HepG2 (cell line): ENCODE measurements around the gene FSTL1. TPM values are rescaled to one million over a fixed set of nuclear protein-coding genes. Genes with fewer than 3 reads are reported as not detected.

ENCODE experiments used
- CAMTA2 ChIP-seq: sonication (generic); formaldehyde crosslinking; IDR thresholded peaks from 2 replicates; pipeline ENCODE4 v1.4.0; 2020; ENCODE audit warnings: mild to moderate bottlenecking, missing genetic modification reagents, borderline replicate concordance
- GATAD2A ChIP-seq: IDR thresholded peaks from 2 replicates; pipeline ENCODE4 v1.6.1; 2016
- MAFK ChIP-seq, 2 experiments: IDR thresholded peaks in 1 of 2; conservative IDR thresholded peaks in 1 of 2; 2 replicates each; pipeline ENCODE4 v1.6.1; 2011; ENCODE audit warnings: improper control_type of control experiment in 2 of 2, low read length in 2 of 2
- NCOA2 ChIP-seq: sonication (generic); formaldehyde crosslinking; IDR thresholded peaks from 2 replicates; pipeline ENCODE4 v1.8.0; 2022; ENCODE audit warnings: inconsistent platforms
- SOX6 ChIP-seq, 2 experiments: fragments of 450-650 bp in 1 of 2; sonication (generic) in 1 of 2; formaldehyde crosslinking in 1 of 2; IDR thresholded peaks; 2 replicates each; pipeline versions ENCODE4 v1.4.0 to v1.6.1; 2017 to 2020; ENCODE audit warnings: antibody characterized with exemption in 1 of 2, mild to moderate bottlenecking in 1 of 2, missing genetic modification reagents in 1 of 2
- SRY ChIP-seq: sonication (generic); formaldehyde crosslinking; IDR thresholded peaks from 2 replicates; pipeline ENCODE4 v1.8.0; 2022; ENCODE audit warnings: mild to moderate bottlenecking, missing genetic modification reagents
- ZNF441 ChIP-seq: sonication (generic); formaldehyde crosslinking; IDR thresholded peaks from 2 replicates; pipeline ENCODE4 v1.7.0; 2021; ENCODE audit warnings: missing genetic modification reagents, borderline replicate concordance
- ZNF468 ChIP-seq: sonication (generic); formaldehyde crosslinking; IDR thresholded peaks from 2 replicates; pipeline ENCODE4 v1.8.0; 2022; ENCODE audit warnings: mild to moderate bottlenecking, moderate library complexity, missing genetic modification reagents
- ZNF510 ChIP-seq: sonication (generic); formaldehyde crosslinking; IDR thresholded peaks from 2 replicates; pipeline ENCODE4 v1.4.0; 2020; ENCODE audit warnings: low read depth, mild to moderate bottlenecking, missing genetic modification reagents
- ZNF550 ChIP-seq: sonication (generic); formaldehyde crosslinking; IDR thresholded peaks from 2 replicates; pipeline ENCODE4 v1.4.0; 2020; ENCODE audit warnings: mild to moderate bottlenecking, missing genetic modification reagents, borderline replicate concordance
- ZNF552 ChIP-seq: sonication (generic); formaldehyde crosslinking; IDR thresholded peaks from 2 replicates; pipeline ENCODE4 v1.9.0; 2022; ENCODE audit warnings: missing genetic modification reagents, mild to moderate bottlenecking, borderline replicate concordance
- ZNF703 ChIP-seq: sonication (generic); formaldehyde crosslinking; IDR thresholded peaks from 2 replicates; pipeline ENCODE4 v1.5.1; 2020; ENCODE audit warnings: missing genetic modification reagents, mild to moderate bottlenecking, moderate library complexity, borderline replicate concordance
- ZNF720 ChIP-seq: sonication (generic); formaldehyde crosslinking; IDR thresholded peaks from 2 replicates; pipeline ENCODE4 v1.4.0; 2020; ENCODE audit warnings: missing genetic modification reagents
- polyA plus RNA-seq, 8 experiments: library from polyadenylated mRNA; depleted of rRNA in 3 of 8; stranded (reverse) in 7 of 8; unstranded in 1 of 8; fragments of >200 nt; fragmentation: Illumina TruSeq in 4 of 8; extraction: Trizol in 4 of 8; gene quantifications; 2 replicates each; pipeline versions ENCODE4 v1.2.1 to v1.2.3, GENCODE V29; 2011 to 2016; ENCODE audit warnings: low read depth in 4 of 8, missing spikeins in 1 of 8, mixed read lengths in 1 of 8; ENCODE audit not compliant: insufficient read depth in 1 of 8
- total RNA-seq, 5 experiments: library from RNA; depleted of rRNA; stranded (reverse); fragments of >200 nt; fragmentation: Illumina TruSeq; extraction: Trizol; gene quantifications; 2 replicates each; pipeline ENCODE4 v1.2.3, GENCODE V29; 2016; ENCODE audit warnings: low read depth in 1 of 5
- TF ChIP-seq, protein P1 (sequence below): sonication (generic); formaldehyde crosslinking; IDR thresholded peaks from 2 replicates; pipeline ENCODE4 v1.4.0; 2020; ENCODE audit warnings: missing genetic modification reagents
- TF ChIP-seq, protein P2 (sequence below): sonication (generic); formaldehyde crosslinking; IDR thresholded peaks from 2 replicates; pipeline ENCODE4 v1.5.0; 2020; ENCODE audit warnings: mild to moderate bottlenecking, missing genetic modification reagents, borderline replicate concordance
- TF ChIP-seq, protein P3 (sequence below): sonication (generic); formaldehyde crosslinking; IDR thresholded peaks from 2 replicates; pipeline ENCODE4 v1.5.0; 2020; ENCODE audit warnings: missing genetic modification reagents
- TF ChIP-seq, protein P4 (sequence below): IDR thresholded peaks from 2 replicates; pipeline ENCODE4 v1.6.1; 2012; ENCODE audit warnings: low read depth, low read length, improper control_type of control experiment

FSTL1 gene
- total and polyA plus RNA-seq, 2 of the 13 experiments (the other 11 are each of a cell fraction or from before 2014, with no cell fraction given), result 0.07 to 0.29 TPM

DNA sequence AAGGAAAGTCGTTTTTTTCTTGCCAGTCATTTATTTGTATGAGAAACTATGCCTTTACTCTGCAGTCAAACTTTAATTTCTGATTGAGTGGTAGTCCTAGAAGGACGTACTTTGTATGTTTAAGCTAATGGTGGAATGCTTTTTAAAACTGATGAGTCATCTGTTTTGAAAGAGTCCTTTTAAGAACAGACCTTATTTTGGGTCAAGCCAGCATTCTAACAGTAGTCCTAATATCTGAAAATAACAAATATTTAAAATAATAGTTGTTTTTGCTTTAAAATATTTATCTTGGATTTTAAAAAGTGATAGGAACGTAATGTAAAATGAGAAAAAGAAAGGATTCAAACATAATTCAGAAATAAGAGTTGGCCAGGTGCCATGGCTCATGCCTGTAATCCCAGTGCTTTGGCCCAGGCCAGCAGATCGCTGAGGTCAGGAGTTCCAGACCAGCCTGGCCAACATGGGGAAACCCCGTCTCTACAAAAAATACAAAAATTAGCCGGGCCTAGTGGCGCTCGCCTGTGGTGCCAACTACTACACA lies 100.3 kb downstream of the FSTL1 start (continued):
- TF ChIP-seq ZNF552 (CRISPR knock-in tag) (no peak), SRY (CRISPR knock-in tag) (no peak), NCOA2 (CRISPR knock-in tag) (no peak), CAMTA2 (CRISPR knock-in tag) (no peak), ZNF468 (CRISPR knock-in tag) (no peak), ZNF510 (CRISPR knock-in tag) (no peak), SOX6 (IDR thresholded peaks at IDR 0.05) (no peak), SOX6 (CRISPR knock-in tag; IDR thresholded peaks at IDR 0.05) (no peak), ZNF720 (CRISPR knock-in tag) (no peak), ZNF703 (CRISPR knock-in tag) (no peak), GATAD2A (CRISPR knock-in tag) (0 out of 2 replicates have a peak, but pooled peaks have one; percentile 20), ZNF550 (CRISPR knock-in tag) (no peak), MAFK (conservative IDR thresholded peaks at IDR 0.05 in 1 of 2, IDR thresholded peaks at IDR 0.05 in 1 of 2; ENCODE audit: low read length in 2 of 2) (peak; percentile 100), ZNF441 (CRISPR knock-in tag) (no peak)
- TF ChIP-seq, protein P1, sequence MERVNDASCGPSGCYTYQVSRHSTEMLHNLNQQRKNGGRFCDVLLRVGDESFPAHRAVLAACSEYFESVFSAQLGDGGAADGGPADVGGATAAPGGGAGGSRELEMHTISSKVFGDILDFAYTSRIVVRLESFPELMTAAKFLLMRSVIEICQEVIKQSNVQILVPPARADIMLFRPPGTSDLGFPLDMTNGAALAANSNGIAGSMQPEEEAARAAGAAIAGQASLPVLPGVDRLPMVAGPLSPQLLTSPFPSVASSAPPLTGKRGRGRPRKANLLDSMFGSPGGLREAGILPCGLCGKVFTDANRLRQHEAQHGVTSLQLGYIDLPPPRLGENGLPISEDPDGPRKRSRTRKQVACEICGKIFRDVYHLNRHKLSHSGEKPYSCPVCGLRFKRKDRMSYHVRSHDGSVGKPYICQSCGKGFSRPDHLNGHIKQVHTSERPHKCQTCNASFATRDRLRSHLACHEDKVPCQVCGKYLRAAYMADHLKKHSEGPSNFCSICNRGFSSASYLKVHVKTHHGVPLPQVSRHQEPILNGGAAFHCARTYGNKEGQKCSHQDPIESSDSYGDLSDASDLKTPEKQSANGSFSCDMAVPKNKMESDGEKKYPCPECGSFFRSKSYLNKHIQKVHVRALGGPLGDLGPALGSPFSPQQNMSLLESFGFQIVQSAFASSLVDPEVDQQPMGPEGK (CRISPR knock-in tag), result no peak
- TF ChIP-seq, protein P2, sequence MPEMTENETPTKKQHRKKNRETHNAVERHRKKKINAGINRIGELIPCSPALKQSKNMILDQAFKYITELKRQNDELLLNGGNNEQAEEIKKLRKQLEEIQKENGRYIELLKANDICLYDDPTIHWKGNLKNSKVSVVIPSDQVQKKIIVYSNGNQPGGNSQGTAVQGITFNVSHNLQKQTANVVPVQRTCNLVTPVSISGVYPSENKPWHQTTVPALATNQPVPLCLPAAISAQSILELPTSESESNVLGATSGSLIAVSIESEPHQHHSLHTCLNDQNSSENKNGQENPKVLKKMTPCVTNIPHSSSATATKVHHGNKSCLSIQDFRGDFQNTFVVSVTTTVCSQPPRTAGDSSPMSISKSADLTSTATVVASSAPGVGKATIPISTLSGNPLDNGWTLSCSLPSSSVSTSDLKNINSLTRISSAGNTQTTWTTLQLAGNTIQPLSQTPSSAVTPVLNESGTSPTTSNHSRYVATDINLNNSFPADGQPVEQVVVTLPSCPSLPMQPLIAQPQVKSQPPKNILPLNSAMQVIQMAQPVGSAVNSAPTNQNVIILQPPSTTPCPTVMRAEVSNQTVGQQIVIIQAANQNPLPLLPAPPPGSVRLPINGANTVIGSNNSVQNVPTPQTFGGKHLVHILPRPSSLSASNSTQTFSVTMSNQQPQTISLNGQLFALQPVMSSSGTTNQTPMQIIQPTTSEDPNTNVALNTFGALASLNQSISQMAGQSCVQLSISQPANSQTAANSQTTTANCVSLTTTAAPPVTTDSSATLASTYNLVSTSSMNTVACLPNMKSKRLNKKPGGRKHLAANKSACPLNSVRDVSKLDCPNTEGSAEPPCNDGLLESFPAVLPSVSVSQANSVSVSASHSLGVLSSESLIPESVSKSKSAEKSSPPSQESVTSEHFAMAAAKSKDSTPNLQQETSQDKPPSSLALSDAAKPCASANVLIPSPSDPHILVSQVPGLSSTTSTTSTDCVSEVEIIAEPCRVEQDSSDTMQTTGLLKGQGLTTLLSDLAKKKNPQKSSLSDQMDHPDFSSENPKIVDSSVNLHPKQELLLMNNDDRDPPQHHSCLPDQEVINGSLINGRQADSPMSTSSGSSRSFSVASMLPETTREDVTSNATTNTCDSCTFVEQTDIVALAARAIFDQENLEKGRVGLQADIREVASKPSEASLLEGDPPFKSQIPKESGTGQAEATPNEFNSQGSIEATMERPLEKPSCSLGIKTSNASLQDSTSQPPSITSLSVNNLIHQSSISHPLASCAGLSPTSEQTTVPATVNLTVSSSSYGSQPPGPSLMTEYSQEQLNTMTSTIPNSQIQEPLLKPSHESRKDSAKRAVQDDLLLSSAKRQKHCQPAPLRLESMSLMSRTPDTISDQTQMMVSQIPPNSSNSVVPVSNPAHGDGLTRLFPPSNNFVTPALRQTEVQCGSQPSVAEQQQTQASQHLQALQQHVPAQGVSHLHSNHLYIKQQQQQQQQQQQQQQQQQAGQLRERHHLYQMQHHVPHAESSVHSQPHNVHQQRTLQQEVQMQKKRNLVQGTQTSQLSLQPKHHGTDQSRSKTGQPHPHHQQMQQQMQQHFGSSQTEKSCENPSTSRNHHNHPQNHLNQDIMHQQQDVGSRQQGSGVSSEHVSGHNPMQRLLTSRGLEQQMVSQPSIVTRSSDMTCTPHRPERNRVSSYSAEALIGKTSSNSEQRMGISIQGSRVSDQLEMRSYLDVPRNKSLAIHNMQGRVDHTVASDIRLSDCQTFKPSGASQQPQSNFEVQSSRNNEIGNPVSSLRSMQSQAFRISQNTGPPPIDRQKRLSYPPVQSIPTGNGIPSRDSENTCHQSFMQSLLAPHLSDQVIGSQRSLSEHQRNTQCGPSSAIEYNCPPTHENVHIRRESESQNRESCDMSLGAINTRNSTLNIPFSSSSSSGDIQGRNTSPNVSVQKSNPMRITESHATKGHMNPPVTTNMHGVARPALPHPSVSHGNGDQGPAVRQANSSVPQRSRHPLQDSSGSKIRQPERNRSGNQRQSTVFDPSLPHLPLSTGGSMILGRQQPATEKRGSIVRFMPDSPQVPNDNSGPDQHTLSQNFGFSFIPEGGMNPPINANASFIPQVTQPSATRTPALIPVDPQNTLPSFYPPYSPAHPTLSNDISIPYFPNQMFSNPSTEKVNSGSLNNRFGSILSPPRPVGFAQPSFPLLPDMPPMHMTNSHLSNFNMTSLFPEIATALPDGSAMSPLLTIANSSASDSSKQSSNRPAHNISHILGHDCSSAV (CRISPR knock-in tag), result no peak
- TF ChIP-seq, protein P3, sequence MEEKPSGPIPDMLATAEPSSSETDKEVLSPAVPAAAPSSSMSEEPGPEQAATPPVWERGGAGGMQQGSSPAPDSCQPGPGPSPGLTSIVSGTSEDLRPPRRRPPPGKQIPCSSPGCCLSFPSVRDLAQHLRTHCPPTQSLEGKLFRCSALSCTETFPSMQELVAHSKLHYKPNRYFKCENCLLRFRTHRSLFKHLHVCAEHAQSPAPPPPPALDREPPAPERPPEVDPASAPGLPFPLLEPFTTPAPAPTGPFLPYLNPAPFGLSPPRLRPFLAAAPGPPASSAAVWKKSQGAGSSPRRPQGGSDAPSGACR, result no peak
- TF ChIP-seq, protein P4, sequence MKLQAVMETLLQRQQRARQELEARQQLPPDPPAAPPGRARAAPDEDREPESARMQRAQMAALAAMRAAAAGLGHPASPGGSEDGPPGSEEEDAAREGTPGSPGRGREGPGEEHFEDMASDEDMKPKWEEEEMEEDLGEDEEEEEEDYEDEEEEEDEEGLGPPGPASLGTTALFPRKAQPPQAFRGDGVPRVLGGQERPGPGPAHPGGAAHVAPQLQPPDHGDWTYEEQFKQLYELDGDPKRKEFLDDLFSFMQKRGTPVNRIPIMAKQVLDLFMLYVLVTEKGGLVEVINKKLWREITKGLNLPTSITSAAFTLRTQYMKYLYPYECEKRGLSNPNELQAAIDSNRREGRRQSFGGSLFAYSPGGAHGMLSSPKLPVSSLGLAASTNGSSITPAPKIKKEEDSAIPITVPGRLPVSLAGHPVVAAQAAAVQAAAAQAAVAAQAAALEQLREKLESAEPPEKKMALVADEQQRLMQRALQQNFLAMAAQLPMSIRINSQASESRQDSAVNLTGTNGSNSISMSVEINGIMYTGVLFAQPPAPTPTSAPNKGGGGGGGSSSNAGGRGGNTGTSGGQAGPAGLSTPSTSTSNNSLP, result no peak
